HepG2 (cell line): Measurements from ENCODE around the gene FOXD2. TPM values are rescaled to one million over a fixed set of nuclear protein-coding genes. Genes with fewer than 3 reads are reported as not detected.

Experiments used
- ATAC-seq: fragments of 200-7000 bp; cut with Tn5 transposase; 3 replicates; pipeline ENCODE4 v1.9.1; 2020; ENCODE audit warnings: mild to moderate bottlenecking, moderate library complexity
- BruUV-seq: library from RNA; stranded (reverse); fragments of 400-500 nt; replicated peaks from 2 replicates; lab custom pipeline; 2021; lab: Mats Ljungman, UMichigan
- CTCF ChIA-PET: fragments of 300-600 bp; formaldehyde crosslinking; extraction: SDS; loops from one replicate; lab custom pipeline; 2021; ENCODE audit warnings: low total read pairs, inconsistent platforms, low intra/inter-chr PET ratio; lab: Yijun Ruan, JAX
- POLR2A ChIA-PET: fragments of 350-600 bp; sonication (Branson Sonifier 250); formaldehyde crosslinking; loops from one replicate; lab custom pipeline; 2020; ENCODE audit warnings: antibody characterized with exemption, inconsistent platforms; lab: Yijun Ruan, JAX
- DNase-seq: peaks from one replicate; pipeline ENCODE4 v3.0.0-alpha.2; 2015; ENCODE audit warnings: low spot score
- FAIRE-seq: peaks from 3 replicates; lab custom pipeline; 2011; peaks lifted over from hg19 to GRCh38; lab: Jason Lieb, UNC
- H2AFZ ChIP-seq: one replicate; pipeline ENCODE4 v1.6.1; 2011; ENCODE audit warnings: low read length, inconsistent platforms
- H3K27ac ChIP-seq: fragments of 300-600 bp; 3 replicates; pipeline ENCODE4 v1.8.0; 2011; ENCODE audit warnings: mixed run types, mild to moderate bottlenecking, mixed read lengths, low read length, inconsistent platforms; ENCODE audit not compliant: insufficient read depth; ENCODE audit errors: extremely low read length
- H3K27me3 ChIP-seq, 2 experiments: fragments of 200-600 bp in 1 of 2; 2 replicates in 1 of 2; 3 replicates in 1 of 2; pipeline versions ENCODE4 v1.6.0 to v1.8.0; 2011; ENCODE audit warnings: low read length in 2 of 2, mild to moderate bottlenecking in 2 of 2, moderate library complexity in 2 of 2, inconsistent platforms in 1 of 2; ENCODE audit not compliant: insufficient read depth in 2 of 2, control insufficient read depth in 1 of 2
- H3K36me3 ChIP-seq, 2 experiments: fragments of 200-600 bp in 1 of 2; replicated peaks in 1 of 2; 2 replicates in 1 of 2; 3 replicates in 1 of 2; pipeline versions ENCODE4 v1.5.1 to v1.8.0; 2011; ENCODE audit warnings: low read length in 2 of 2, inconsistent platforms in 1 of 2; ENCODE audit not compliant: insufficient read depth in 2 of 2, control insufficient read depth in 1 of 2
- H3K4me1 ChIP-seq: 2 replicates; pipeline ENCODE4 v1.5.1; 2012; ENCODE audit warnings: low read length, inconsistent platforms; ENCODE audit not compliant: insufficient read depth
- H3K4me2 ChIP-seq: 2 replicates; pipeline ENCODE4 v1.6.0; 2011; ENCODE audit warnings: low read depth, low read length, inconsistent platforms
- H3K4me3 ChIP-seq, 3 experiments: fragments of 200-600 bp in 1 of 3; sonication (generic), shearing (Covaris generic) in 1 of 3; replicated peaks in 1 of 3; 2 replicates each; pipeline ENCODE4 v1.5.1; 2011 to 2016; ENCODE audit warnings: low read length in 3 of 3, inconsistent platforms in 2 of 3, low read depth in 2 of 3, mild to moderate bottlenecking in 2 of 3, control low read depth in 1 of 3, mixed read lengths in 1 of 3; ENCODE audit not compliant: insufficient read depth in 1 of 3
- H3K79me2 ChIP-seq: one replicate; pipeline ENCODE4 v1.6.1; 2011; ENCODE audit warnings: low read length, inconsistent platforms; ENCODE audit not compliant: insufficient read depth
- H3K9ac ChIP-seq: 2 replicates; pipeline ENCODE4 v1.6.0; 2011; ENCODE audit warnings: mild to moderate bottlenecking, low read depth, low read length, inconsistent platforms; ENCODE audit not compliant: insufficient read depth
- H3K9me3 ChIP-seq: 2 replicates; pipeline ENCODE4 v1.5.1; 2012; ENCODE audit warnings: mild to moderate bottlenecking, low read length
- H4K20me1 ChIP-seq: 2 replicates; pipeline ENCODE4 v1.6.0; 2011; ENCODE audit warnings: inconsistent platforms, mild to moderate bottlenecking, low read length, moderate library complexity; ENCODE audit not compliant: insufficient read depth
- BORCS8-MEF2B ChIP-seq: sonication (generic); formaldehyde crosslinking; IDR thresholded peaks from 2 replicates; pipeline ENCODE4 v1.8.0; 2022; ENCODE audit warnings: mild to moderate bottlenecking, missing genetic modification reagents
- FOSL1 ChIP-seq: sonication (generic); formaldehyde crosslinking; IDR thresholded peaks from 2 replicates; pipeline ENCODE4 v1.9.0; 2021; ENCODE audit warnings: missing genetic modification reagents, borderline replicate concordance
- FOXJ3 ChIP-seq: sonication (generic); formaldehyde crosslinking; IDR thresholded peaks from 2 replicates; pipeline ENCODE4 v1.4.0; 2020; ENCODE audit warnings: missing genetic modification reagents, mild to moderate bottlenecking, borderline replicate concordance
- FOXP1 ChIP-seq, 2 experiments: fragments of 450-650 bp in 1 of 2; IDR thresholded peaks; 2 replicates each; pipeline ENCODE4 v1.6.1; 2017 to 2018; ENCODE audit warnings: antibody characterized with exemption in 1 of 2
- HOXD1 ChIP-seq: sonication (generic); formaldehyde crosslinking; IDR thresholded peaks from 2 replicates; pipeline ENCODE4 v1.5.0; 2020; ENCODE audit warnings: missing genetic modification reagents
- KDM3A ChIP-seq: IDR thresholded peaks from 2 replicates; pipeline ENCODE4 v1.6.1; 2018; ENCODE audit warnings: low read depth, missing compliant biosample characterization
- KLF9 ChIP-seq: IDR thresholded peaks from 2 replicates; pipeline ENCODE4 v1.6.1; 2016; ENCODE audit warnings: low read depth
- KMT2A ChIP-seq: sonication (generic); formaldehyde crosslinking; IDR thresholded peaks from 2 replicates; pipeline ENCODE4 v1.4.0; 2020; ENCODE audit warnings: missing genetic modification reagents
- RBM22 ChIP-seq: fragments of 200-400 bp; formaldehyde crosslinking; optimal IDR thresholded peaks from 2 replicates; pipeline ENCODE3; 2017; ENCODE audit warnings: mild to moderate bottlenecking, low read length, moderate library complexity
- REST ChIP-seq, 2 experiments: IDR thresholded peaks; 2 replicates each; pipeline ENCODE4 v1.6.1; 2011 to 2012; ENCODE audit warnings: low read length in 2 of 2, borderline replicate concordance in 1 of 2, low read depth in 1 of 2, mild to moderate bottlenecking in 1 of 2, moderate library complexity in 1 of 2
- SNAPC5 ChIP-seq: sonication (generic); formaldehyde crosslinking; IDR thresholded peaks from 2 replicates; pipeline ENCODE4 v1.8.1; 2023; ENCODE audit warnings: mild to moderate bottlenecking, missing genetic modification reagents, borderline replicate concordance
- STAT5B ChIP-seq: sonication (generic); formaldehyde crosslinking; IDR thresholded peaks from 2 replicates; pipeline ENCODE4 v1.4.0; 2020; ENCODE audit warnings: missing genetic modification reagents
- ZMYM3 ChIP-seq: sonication (generic); formaldehyde crosslinking; IDR thresholded peaks from 2 replicates; pipeline ENCODE4 v1.5.1; 2020; ENCODE audit warnings: mild to moderate bottlenecking, missing genetic modification reagents
- ZNF33B ChIP-seq: sonication (generic); formaldehyde crosslinking; IDR thresholded peaks from 2 replicates; pipeline ENCODE4 v1.5.1; 2020; ENCODE audit warnings: mild to moderate bottlenecking, missing genetic modification reagents
- ZNF709 ChIP-seq: sonication (generic); formaldehyde crosslinking; IDR thresholded peaks from 2 replicates; pipeline ENCODE4 v1.5.0; 2020; ENCODE audit warnings: mild to moderate bottlenecking, missing genetic modification reagents
- ZNF737 ChIP-seq: sonication (generic); formaldehyde crosslinking; IDR thresholded peaks from 2 replicates; pipeline ENCODE4 v1.5.0; 2020; ENCODE audit warnings: missing genetic modification reagents, mild to moderate bottlenecking, borderline replicate concordance
- ZNF746 ChIP-seq: sonication (generic); formaldehyde crosslinking; IDR thresholded peaks from 2 replicates; pipeline ENCODE4 v1.8.0; 2022; ENCODE audit warnings: mild to moderate bottlenecking, missing genetic modification reagents
- ZNF800 ChIP-seq: sonication (generic); formaldehyde crosslinking; IDR thresholded peaks from 2 replicates; pipeline ENCODE4 v1.4.0; 2020; ENCODE audit warnings: missing genetic modification reagents
- WGBS: methylation state at CpG from one replicate; pipeline ENCODE4 v1.1.6; 2017; ENCODE audit warnings: low lambda C conversion rate; 5-methylcytosine and 5-hydroxymethylcytosine counted together
- in situ Hi-C: cut with HindIII; loops from 2 replicates; pipeline ENCODE4 v1.10.0; 2017; ENCODE audit warnings: low pct_unique_long_range_greater_than_20kb; ENCODE audit not compliant: extremely low pct_ligation_motif_present
- intact Hi-C: fragments of 100-400 bp; cut with micrococcal nuclease; formaldehyde crosslinking; loops from one replicate; pipeline ENCODE4 v1.10.0; 2022; ENCODE audit not compliant: unreplicated experiment
- polyA plus RNA-seq, 8 experiments: library from polyadenylated mRNA; depleted of rRNA in 3 of 8; stranded (reverse) in 7 of 8; unstranded in 1 of 8; fragments of >200 nt; fragmentation: Illumina TruSeq in 4 of 8; extraction: Trizol in 4 of 8; gene quantifications; 2 replicates each; pipeline versions ENCODE4 v1.2.1 to v1.2.3, GENCODE V29; 2011 to 2016; ENCODE audit warnings: low read depth in 4 of 8, missing spikeins in 1 of 8, mixed read lengths in 1 of 8; ENCODE audit not compliant: insufficient read depth in 1 of 8
- total RNA-seq, 5 experiments: library from RNA; depleted of rRNA; stranded (reverse); fragments of >200 nt; fragmentation: Illumina TruSeq; extraction: Trizol; gene quantifications; 2 replicates each; pipeline ENCODE4 v1.2.3, GENCODE V29; 2016; ENCODE audit warnings: low read depth in 1 of 5

FOXD2 gene
- total and polyA plus RNA-seq, 2 of the 13 experiments (the other 11 are each of a cell fraction or from before 2014, with no cell fraction given): 0.01 to 0.09 TPM

GRCh38 chr1:47406966-47407365, 30.9 kb upstream of the FOXD2 start:
- POLR2A ChIA-PET: no interaction called here
- H3K4me2 ChIP-seq: no peak overlapping the region
- no peaks in the 10 kb centered on the region for H4K20me1 ChIP-seq
- no peak overlapping the region for H2AFZ ChIP-seq
- no peak for ATAC-seq
- BruUV-seq: no TSS peak
- H3K79me2 ChIP-seq: no peaks in the 10 kb centered on the region
- H3K9ac ChIP-seq: no peak overlapping the region
- in situ Hi-C loops: no loop called here
- DNase-seq: no peak
- H3K27ac ChIP-seq: no peak overlapping the region
- H3K4me3 ChIP-seq: no peak overlapping the region
- H3K36me3 ChIP-seq: no peaks in the 10 kb centered on the region
- H3K4me1 ChIP-seq: no peaks in the 10 kb centered on the region
- TF ChIP-seq REST (IDR thresholded peaks at IDR 0.05; ENCODE audit: borderline replicate concordance in 1 of 2, low read depth in 1 of 2, low read length in 2 of 2): no peak
- no peak for TF ChIP-seq FOXJ3 (CRISPR knock-in tag)
- no peak for TF ChIP-seq FOXP1 (IDR thresholded peaks at IDR 0.05)
- no peak for TF ChIP-seq FOXP1 (CRISPR knock-in tag; IDR thresholded peaks at IDR 0.05)
- no peak for TF ChIP-seq KMT2A (CRISPR knock-in tag)
- TF ChIP-seq BORCS8-MEF2B (CRISPR knock-in tag): no peak
- no peak for TF ChIP-seq KDM3A (CRISPR knock-in tag)
- TF ChIP-seq FOSL1 (CRISPR knock-in tag): no peak
- no peak for TF ChIP-seq ZMYM3 (CRISPR knock-in tag)
- no peak for TF ChIP-seq HOXD1
- TF ChIP-seq STAT5B (CRISPR knock-in tag): no peak
- TF ChIP-seq SNAPC5: no peak
- TF ChIP-seq ZNF746 (CRISPR knock-in tag): no peak
- no peak for TF ChIP-seq RBM22
- TF ChIP-seq ZNF737: no peak
- TF ChIP-seq ZNF709 (CRISPR knock-in tag): no peak
- TF ChIP-seq ZNF800 (CRISPR knock-in tag): no peak
- no peak for TF ChIP-seq ZNF33B (CRISPR knock-in tag)
- no peak for TF ChIP-seq KLF9
- FAIRE-seq: no peak
- peaks cover 2 to 26% of the 10 kb centered on the region in 2 experiments; a peak in 2 of 5 replicates for H3K27me3 ChIP-seq
- CTCF ChIA-PET: no interaction called here
- no peaks in the 10 kb centered on the region for H3K9me3 ChIP-seq
- WGBS: 83% methylated on average over 5 of the region's 5 CpGs
- intact Hi-C loops: no loop called here
